SK-N-SH treated with all-trans-retinoic acid at 6 μM for 48 hours (cell line): ENCODE data around the gene COL5A2.

Source experiments
- ARNTL ChIP-seq: fragments of 450-650 bp; formaldehyde crosslinking; IDR thresholded peaks from 2 replicates; pipeline ENCODE4 v1.5.0; 2020; ENCODE audit warnings: low read depth, mild to moderate bottlenecking, moderate library complexity, borderline replicate concordance
- BACH2 ChIP-seq: fragments of 250-450 bp; sonication (Bioruptor Pico); IDR thresholded peaks from 2 replicates; pipeline ENCODE4 v1.9.0; 2021; ENCODE audit warnings: mild to moderate bottlenecking, borderline replicate concordance
- OSR1 ChIP-seq: fragments of 250-450 bp; sonication (Bioruptor Pico); IDR thresholded peaks from 2 replicates; pipeline ENCODE4 v1.8.0; 2022; ENCODE audit warnings: moderate library complexity, mild to moderate bottlenecking, inconsistent platforms
- PATZ1 ChIP-seq: fragments of 250-450 bp; sonication (Bioruptor Pico); IDR thresholded peaks from 2 replicates; pipeline ENCODE4 v1.8.0; 2020; ENCODE audit warnings: mild to moderate bottlenecking, moderate library complexity, borderline replicate concordance
- RARB ChIP-seq: fragments of 250-450 bp; sonication (Bioruptor Pico); IDR thresholded peaks from 2 replicates; pipeline ENCODE4 v1.8.0; 2021; ENCODE audit warnings: mild to moderate bottlenecking, moderate library complexity
- SNAI2 ChIP-seq: fragments of 250-450 bp; sonication (Bioruptor Pico); IDR thresholded peaks from 2 replicates; pipeline ENCODE4 v1.5.0; 2020; ENCODE audit warnings: mild to moderate bottlenecking, moderate library complexity
- TOX ChIP-seq: fragments of 250-450 bp; sonication (Bioruptor Pico); IDR thresholded peaks from 2 replicates; pipeline ENCODE4 v1.8.0; 2021; ENCODE audit warnings: mild to moderate bottlenecking, moderate library complexity, borderline replicate concordance
- ZFP30 ChIP-seq: fragments of 450-650 bp; formaldehyde crosslinking; IDR thresholded peaks from 2 replicates; pipeline ENCODE4 v1.5.0; 2022; ENCODE audit warnings: mild to moderate bottlenecking, moderate library complexity
- ZNF70 ChIP-seq: fragments of 450-650 bp; formaldehyde crosslinking; IDR thresholded peaks from 2 replicates; pipeline ENCODE4 v1.5.0; 2020; ENCODE audit warnings: mild to moderate bottlenecking, moderate library complexity
- ZNF8 ChIP-seq: fragments of 450-650 bp; formaldehyde crosslinking; IDR thresholded peaks from 2 replicates; pipeline ENCODE4 v1.5.0; 2020; ENCODE audit warnings: mild to moderate bottlenecking, moderate library complexity

DNA sequence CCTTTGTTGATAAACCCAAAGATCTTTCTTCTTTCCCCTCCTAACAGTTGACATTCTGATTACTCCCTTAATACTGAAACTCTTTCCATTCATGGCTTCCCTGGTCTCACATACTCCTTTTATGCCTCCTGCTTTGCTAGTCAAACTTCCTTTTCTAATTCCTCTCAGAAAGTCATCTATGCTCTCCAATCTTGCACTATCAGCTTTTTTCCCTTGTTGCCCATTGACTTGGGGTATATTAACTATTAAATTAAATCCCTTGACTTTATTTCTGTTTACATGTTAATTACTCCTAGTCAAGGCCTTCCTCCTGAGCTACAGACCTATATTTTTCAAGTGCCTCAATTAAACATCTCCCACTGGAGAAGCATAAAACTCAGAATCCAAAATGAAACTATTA lies 3.6 kb upstream of the COL5A2 start:
- TF ChIP-seq PATZ1 (CRISPR knock-in tag) (no peak), ZFP30 (CRISPR knock-in tag) (no peak), ARNTL (no peak), RARB (CRISPR knock-in tag) (no peak), TOX (CRISPR knock-in tag) (no peak), ZNF8 (no peak), SNAI2 (CRISPR knock-in tag) (no peak), OSR1 (CRISPR knock-in tag) (no peak), ZNF70 (no peak), BACH2 (CRISPR knock-in tag) (no peak)
